GM21515 (cell line): ENCODE data around the gene EHHADH.
A peak's percentile ranks its signal among the peaks of the same experiment; 100 is the strongest.

Experiments
- ATAC-seq: cut with Tn5 transposase; IDR thresholded peaks from one replicate; pipeline ENCODE4 v1.9.1; 2021; ENCODE audit not compliant: unreplicated experiment

Gene EHHADH

DNA sequence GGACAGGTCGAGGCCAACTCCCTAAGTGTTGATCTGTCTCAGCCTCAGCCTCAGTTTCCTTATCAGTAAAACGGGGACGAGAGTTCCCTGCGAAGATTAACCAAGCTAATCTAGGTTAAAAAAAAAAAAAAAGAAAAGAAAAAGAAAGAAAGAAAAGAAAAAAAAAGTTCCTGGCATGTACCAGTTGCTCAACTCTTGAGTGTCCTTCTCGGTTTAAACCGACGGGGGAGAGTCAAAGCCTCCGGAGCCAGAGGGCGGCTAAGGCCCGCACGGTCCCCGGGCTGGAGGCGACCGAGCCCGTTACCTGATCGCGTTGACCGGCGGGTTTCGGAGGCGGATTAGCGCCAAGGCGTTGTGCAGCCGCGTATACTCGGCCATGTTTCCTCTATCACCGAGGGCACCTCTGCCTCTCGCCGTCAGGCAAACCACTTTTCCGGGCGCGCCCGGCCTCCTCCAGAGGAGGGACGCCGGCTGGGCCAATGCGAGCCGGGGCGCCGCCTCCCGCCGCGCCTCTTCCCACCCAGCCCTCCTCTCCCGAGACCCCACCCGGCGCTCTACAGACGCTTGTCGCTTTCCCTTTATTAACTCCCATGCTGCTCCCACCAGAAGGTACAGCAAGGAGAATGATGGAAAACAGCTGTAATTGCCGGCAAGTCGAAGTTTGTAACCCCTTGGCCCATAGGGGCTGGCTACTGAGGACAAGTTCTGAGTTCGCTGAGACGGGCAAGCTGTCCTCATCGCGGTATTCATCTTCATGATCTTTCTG is at the start of gene EHHADH:
TSS of gene EHHADH (minus strand) at position 405 of the 766 bp plus-strand sequence. CDS start at position 378, 27 bp downstream.
- ATAC-seq: no peak

DNA sequence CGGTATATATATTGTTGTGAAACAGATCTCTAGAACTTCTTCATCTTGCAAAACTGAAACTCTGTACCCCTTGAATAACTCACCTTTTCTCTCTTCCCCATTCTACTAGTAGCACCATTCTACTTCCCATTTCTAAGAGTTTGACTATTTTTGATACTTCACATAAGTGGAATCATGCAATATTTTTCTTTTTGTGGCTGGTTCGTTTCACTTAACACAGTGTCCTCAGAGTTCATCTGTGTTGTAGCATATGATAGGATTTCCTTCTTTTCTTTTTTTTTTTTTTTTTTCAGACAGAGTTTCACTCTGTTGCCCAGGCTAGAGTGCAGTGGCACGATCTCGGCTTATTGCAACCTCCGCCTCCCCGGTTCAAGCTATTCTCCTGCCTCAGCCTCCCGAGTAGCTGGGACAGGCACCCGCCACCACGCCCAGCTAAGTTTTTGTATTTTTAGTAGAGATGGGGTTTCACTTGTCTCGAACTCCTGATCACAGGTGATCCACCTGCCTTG is 46.1 kb upstream of the EHHADH start:
- peak; percentile 85 for ATAC-seq

DNA sequence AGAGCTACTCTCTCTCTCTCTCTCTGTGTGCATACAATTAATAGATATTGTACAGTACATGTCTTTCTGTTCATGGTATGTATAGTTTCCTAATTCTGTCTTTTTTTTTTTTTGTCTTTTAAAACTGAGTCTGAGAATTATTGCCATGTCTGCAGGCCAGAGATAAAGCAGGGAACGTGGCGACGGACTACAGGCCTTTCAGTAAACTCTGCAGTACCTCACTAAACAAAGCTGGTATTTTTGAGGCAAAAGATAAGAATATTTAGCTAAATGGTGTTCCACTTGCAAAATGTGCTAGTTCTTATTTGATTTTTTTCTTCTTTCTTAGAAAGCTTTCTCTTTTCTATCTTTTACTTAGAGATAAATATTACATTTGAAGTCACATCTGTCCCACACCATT is 44.0 kb upstream of the EHHADH start:
- no peak for ATAC-seq

DNA sequence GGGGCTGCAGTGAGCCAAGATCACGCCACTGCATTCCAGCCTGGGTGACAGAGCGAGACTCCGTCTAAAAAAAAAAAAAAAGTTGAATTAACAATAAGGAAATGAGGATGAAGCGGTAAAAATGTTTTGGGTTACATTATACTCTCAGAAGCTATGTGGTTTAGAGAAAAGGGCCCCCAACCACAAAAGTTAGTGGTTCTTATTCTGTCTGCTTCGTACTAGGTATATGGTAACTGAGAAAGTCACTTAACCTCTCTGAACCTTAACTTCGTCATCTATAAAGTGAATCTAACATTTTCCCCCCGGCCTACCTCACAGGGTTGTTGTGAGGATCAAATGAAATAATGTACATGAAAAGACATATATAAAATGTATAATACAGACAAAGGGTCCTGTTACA is 38.4 kb upstream of the EHHADH start:
- ATAC-seq: no peak

DNA sequence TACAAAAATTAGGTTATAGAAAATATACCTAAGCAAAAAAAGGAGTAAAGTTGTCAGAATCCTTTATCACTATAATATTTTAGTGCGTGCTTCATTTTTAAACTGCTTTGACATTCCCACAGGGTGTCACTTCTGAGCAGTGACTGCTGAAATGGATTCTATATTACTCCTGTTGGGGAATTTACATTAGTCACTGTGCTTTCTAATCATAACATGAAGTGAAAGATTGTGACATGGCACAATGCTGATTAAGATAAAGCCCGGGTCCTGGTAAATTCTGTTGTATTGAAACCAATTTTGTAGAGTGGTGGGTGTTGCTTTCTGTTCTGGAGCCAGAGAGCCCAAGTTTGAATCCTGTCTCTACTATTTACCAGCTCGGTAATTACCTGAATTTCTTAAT is 36.4 kb upstream of the EHHADH start:
- no peak for ATAC-seq

DNA sequence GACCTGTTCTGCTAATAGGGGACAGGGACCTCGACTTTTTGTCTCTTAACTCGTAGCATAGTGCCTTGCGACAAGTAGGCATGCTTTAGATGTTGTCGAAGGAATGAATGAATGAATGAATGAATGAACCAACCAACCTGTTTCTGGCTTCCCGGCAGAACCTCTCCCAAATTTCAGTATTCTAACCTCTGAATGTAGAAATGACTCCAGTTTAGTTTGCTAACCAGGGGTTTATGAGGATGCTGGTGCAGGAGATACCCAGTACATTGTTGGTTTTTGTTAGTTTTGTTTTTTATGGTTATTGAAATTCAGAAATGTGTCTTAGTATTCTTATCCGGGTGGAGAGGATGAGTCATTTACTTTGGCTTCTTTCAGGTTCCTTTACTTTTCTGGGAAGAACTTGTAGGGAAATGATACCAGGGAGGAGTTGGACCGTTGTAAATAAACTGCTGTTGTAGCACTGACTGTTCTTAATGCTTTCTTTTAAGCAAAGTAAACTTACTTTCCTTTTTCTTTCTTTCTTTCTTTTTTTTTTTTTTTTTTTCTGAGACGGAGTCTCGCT is 29.6 kb upstream of the EHHADH start:
- no peak for ATAC-seq

DNA sequence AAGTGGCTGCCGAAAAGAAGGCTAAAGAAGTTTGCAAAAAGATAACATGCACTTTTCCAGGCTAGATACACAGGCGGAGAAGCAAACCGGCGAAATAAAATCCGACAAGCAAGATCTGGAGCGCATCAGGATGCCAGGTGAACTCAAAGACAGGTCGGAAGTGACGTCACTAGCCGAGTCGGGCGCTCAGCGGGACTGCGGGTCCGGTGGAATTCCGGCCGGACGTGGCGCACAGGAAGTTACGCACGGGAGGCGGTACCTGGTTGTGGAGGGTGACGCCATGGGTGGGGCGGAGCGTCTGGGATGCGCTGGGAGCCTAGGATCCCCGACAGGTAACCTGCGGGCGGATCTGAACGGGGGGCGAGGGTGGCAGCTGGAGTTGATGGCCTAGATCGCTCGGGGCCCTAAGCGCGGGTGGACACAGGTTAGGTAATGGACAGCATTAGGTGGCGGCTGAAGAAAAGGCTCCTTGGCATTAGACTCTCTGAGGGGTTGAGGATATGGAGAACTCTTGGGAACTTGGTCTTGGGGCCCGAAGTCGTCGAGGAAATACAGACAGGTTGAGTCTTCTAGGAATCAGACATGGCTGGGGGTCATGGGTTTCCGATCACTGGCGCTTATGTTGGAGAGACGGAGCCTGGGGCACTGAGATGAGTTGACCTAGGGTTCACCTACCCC is 29.0 kb upstream of the EHHADH start:
- ATAC-seq: peak; percentile 99

DNA sequence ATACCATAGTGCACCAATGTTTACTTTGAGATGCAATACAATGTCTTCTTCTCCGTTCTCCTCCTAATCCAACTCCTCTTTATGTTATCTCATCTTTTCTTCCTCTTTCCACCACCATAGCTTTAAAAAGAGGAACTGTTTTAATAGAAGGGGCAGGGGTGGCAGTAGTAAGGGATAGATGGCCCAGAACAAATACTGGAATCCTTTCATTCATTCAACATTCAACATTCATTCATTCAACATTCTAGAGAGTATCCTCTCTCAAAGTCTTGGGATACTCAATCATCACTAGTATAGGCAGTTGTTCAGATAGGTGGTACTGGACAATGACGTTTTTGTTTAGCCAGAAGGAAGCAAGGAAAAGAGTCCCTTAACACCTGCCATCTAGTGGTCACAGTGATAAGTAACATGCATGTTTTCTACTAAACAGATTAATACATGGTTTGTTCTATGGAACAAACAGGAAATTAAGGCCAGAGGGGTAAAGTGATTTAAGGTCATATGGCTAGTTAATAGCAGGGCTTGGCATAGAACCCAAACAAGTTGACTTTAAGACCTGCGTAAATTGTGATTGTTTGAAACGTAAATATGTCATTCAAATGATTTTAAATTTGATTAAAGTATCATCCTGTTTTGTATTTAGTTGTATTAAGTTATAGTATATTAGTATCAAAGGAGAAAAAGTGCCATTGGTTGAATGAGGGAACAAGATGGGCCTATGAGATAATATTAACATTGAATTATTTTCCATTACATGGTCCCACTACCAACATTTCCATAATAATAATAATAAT is 26.9 kb upstream of the EHHADH start:
- ATAC-seq: peak; percentile 36

DNA sequence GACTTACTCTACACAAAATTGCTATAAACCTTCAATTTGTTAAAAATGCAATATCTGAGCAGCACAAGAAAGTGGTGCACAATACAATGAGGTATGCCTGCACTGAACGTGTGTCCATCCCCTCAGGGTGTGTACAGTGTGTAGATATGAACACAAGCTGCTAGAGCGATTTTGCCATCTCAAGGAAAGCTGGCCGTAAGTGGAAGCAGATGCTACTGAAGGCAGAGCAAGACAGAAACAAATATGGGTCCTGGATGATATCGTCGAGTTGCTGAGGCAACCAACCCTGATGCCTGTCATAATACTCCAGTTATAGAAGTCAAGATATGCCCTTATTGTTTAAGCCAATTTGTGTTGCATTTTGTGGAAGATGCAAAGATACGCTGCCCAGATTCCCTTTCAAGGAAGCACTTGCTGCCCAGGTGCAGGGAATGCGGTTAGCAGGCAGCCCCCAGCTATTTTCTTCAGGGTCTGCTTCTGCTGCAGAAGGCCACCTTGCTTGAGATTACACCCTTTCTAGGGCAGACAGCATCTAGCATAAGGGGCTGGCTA is 25.8 kb upstream of the EHHADH start:
- no peak for ATAC-seq

DNA sequence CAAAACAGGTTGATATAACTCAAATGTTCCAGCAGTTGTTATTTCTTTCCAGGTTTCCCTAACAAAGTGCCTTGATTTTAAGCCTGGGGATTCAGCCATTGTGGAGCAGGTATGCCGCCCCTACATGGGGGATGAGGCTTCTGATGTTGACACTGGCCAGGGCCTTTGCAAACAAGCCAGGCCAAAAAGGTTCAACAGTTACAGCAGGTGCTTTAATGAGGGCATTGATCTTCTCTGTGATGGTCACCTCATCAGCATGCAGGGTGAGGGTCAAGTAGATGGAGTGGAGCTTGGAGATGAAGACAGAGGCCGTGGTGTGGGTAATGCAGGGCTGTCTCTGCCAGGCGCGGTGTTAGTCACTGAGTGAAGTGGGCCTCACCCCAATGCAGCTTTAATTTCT is 22.6 kb upstream of the EHHADH start:
- ATAC-seq: no peak

DNA sequence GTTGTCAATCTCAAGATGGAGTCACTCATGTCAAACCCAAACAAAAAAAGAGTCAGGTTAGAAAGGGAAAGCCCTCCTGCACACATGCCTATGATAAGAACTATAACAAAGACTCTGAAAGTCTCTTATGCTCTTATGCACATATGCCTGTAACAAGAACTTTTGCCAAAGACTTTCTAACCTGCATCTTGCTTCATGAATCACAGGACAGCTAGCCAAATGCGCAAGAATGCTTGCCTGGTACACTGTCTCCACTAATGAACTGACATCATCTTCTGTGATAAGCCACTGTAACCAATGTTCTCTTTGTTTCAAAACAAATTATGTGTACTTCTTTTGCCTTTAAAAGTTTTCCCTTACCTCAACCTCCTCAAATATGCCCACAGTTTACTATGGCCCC is 18.2 kb upstream of the EHHADH start:
- no peak for ATAC-seq

DNA sequence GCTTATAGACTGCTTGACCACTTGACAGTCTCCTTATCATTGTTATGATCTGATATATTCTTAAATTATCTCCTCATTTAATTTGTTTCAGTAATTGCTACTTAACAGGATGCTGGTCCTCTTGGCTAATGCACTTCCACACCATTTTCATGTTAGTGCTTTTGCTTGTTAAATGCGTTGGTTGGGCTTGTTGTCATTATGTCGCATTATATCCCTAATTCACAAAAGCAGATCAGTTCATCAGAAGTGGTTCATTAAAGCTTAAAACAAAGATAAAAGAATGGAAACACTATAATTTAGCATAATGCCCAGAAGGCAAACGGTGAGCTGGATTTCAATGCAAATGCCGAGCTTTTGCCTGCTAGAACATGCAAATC is 17.1 kb upstream of the EHHADH start:
- no peak for ATAC-seq

DNA sequence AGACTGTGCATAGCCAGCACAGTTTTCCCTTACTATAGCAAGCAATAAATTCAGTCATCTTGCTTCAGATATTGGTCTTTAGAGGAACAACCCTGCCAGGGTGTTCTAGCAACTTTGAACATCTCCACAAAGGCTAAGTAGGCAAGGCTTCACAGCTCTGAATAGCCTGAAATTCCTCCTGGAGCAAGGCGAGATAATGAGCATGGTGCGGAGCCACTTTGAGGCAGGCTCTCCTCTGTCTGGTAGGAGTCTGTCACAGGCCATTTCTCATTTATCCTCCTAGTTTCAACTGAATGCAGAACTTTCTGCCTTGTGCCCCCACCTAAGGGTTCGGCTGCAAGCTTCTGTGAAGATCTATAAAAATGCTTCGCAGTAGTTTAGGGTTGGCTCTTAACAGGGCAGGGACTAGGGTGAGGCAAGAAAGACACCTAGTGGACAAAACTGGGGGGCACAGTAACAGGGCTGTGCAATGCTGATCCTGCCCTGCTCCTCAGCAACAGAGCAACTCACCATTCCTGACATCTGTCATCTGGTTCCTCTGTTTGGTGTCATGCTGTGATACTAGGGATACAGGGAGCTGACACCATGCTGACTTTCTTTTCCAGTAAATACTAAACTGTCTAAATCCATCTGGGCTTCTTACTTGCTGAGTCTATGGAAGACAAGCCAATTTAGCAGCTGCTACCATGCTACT is 16.6 kb upstream of the EHHADH start:
- ATAC-seq: no peak

DNA sequence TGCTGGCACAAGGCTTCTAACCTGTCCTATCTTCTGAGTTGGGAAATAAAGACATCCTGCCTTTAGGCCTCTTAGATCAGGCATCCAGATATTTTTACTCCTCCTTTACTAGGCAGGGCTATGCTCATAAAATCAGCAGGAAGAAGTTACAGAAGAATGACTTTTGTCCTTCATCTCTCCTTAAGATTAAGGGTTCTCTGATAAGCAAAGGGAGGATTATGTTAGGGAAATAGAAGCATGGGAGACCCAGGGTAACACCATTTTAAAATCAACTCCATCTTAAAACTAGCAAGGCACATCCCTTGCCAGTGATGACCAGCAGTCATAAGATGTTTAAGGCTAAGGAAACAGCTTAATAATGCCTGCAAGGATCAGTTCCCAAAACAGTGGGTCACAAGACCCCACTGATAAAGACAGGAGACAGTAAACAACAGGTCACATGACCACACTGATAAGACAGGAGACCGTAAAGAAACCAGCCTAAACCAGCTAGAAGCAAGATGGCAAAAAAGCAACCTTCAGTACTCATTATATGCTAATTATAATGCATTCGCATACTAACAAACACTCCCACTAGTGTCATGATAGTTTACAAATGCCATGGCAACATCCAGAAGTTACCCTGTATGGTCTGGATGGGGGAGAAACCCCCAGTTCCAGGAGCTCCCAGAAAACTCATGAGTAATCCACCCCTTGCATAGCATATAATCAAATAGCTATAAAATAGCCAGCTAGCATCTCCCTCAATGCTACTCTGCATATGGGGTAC is 14.5 kb upstream of the EHHADH start:
- no peak for ATAC-seq

DNA sequence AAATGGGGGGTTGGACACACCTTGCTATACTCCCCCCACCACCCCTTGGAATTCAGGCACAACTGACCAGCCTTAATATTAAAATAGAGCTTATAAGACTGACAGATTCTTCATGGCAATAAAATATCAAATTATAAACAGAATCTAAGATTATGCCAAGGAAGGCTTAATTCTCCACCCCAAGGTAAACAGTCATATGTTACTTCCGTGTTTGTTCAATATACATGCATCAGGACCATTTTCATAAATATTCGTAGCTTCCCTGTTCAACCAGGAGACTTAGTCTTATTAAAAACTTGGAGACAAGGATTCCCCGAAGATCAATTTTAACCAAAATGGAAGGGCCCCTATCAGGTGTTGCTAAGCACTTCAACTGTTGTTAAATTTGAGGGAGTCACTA is 13.3 kb upstream of the EHHADH start:
- no peak for ATAC-seq

DNA sequence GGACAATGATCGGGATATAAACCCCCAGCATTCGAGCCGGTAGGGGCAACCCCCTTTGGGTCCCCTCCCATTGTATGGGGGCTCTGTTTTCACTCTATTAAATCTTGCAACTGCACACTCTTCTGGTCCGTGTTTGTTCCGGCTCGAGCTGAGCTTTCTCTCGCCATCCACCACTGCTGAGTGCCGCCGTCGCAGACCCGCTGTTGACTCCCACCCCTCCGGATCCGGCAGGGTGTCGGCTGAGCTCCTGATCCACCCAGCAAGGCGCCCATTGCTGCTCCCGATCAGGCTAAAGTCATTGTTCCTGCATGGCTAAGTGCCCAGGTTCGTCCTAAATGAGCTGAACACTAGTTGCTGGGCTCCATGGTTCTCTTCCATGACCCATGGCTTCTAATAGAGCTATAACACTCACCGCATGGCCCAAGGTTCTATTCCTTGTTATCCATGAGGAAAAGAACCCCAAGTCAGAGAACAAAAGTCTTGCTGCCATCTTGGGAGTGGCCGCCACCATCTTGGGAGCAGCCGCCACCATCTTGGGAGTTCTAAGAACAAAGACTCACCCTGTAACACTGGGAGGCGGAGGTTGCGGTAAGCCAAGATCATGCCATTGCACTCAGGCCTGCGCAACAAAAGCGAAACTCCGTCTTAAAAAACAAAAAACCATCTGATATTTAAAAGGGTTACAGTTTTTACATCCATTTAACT is 11.2 kb upstream of the EHHADH start:
- ATAC-seq: no peak

DNA sequence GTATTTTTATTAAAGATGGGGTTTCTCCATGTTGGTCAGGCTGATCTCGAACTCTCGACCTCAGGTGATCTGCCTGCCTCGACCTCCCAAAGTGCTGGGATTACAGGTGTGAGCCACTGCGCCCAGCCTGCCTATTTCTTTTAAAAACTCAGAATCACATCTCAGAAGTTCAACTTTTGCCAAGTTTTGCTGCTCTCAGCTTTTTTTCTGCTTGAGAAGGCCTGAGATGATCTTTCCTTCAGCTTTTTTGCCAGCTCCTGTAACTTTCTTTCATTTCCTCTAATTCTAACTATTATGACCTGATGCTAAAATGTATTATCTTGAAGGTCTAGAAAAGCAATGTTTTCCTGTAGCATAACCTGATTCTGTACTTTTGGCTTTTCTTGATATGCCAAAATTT is 9.6 kb upstream of the EHHADH start:
- ATAC-seq: no peak

DNA sequence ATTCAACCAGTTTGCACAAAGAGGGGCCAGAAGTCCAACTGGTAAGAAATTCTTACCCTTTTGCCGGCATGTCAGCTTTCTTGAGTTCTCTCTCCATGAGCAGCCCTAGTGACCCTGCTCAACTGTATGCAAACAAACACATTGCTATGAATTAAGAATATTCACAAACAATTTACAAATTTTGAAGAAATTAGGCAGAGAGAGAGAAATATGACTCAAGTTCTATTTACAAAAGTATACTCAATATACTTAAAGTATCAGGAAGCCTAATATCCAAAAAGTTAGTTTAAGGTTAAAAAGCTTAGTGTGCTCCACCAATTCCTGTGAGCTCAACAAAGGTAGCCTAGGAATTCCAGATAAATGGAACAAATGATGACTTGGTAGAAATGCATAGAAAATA is 3.5 kb upstream of the EHHADH start:
- ATAC-seq: no peak

DNA sequence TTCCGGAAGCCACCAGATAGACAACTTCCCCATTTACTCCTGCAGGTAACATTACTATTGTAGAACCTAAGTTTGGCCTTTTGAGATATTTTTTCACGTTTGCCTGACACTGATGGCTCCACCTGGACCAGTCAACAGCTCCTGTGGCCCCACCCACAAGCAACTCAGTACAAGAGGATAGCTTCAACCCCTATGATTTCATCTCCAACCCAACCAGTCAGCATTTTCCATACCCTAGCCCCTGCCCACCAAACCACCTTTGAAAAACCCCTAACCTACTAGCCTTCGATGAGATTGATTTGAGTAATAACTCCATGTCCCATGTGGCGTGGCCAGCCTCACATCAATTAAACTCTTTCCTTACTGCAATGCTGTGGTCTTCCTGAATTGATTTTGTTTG is 950 bp upstream of the EHHADH start:
- no peak for ATAC-seq
